Kidney epithelial cell (primary cell): ENCODE measurements around the gene DPP6. TPM values are rescaled to one million over a fixed set of nuclear protein-coding genes. Genes with fewer than 3 reads are reported as not detected.

Experiments used
- DNase-seq: peaks from one replicate; pipeline ENCODE4 v3.0.0-alpha.2; 2010; ENCODE audit warnings: low read depth
- H3K27me3 ChIP-seq: 2 replicates; pipeline ENCODE4 v1.6.0; 2011; ENCODE audit warnings: low read length; ENCODE audit not compliant: control insufficient read depth, insufficient read depth
- H3K36me3 ChIP-seq: 2 replicates; pipeline ENCODE4 v1.5.1; 2011; ENCODE audit warnings: low read length; ENCODE audit not compliant: control insufficient read depth, insufficient read depth
- H3K4me3 ChIP-seq: 2 replicates; pipeline ENCODE4 v1.5.1; 2011; ENCODE audit warnings: low read depth, mild to moderate bottlenecking, control low read depth, low read length
- total RNA-seq: library from RNA; depleted of rRNA; stranded (reverse); fragments of >200 nt; gene quantifications from 2 replicates; pipeline ENCODE4 v1.2.3, GENCODE V29; 2015
- TF ChIP-seq, protein P1 (sequence below): IDR thresholded peaks from 2 replicates; pipeline ENCODE4 v1.5.1; 2011; ENCODE audit warnings: mild to moderate bottlenecking, moderate library complexity, low read length, control low read depth, inconsistent platforms; ENCODE audit not compliant: insufficient read depth, poor library complexity, severe bottlenecking

The DPP6 gene
- total RNA-seq, 1 donor from 2014 or later: 0.84 TPM

DNA sequence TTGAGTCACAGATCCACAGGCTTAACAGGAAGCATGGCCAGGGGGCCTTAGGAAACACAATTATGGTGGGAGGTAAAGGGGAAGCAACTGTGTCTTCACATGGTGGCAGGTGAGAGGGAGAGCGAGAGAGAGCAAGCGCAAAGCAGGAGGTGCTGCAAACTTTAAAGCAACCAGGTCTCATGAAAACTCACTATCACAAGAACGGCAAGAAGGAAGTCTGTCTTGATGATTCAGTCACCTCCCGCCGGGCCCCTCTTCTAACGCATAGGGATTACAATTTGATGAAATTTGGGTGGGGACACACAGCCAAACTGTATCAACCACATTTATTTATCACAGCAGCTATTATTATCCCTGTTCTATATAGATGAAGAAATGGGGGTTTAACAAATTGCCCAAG, 201.6 kb downstream of the DPP6 start:
- TF ChIP-seq, protein P1, sequence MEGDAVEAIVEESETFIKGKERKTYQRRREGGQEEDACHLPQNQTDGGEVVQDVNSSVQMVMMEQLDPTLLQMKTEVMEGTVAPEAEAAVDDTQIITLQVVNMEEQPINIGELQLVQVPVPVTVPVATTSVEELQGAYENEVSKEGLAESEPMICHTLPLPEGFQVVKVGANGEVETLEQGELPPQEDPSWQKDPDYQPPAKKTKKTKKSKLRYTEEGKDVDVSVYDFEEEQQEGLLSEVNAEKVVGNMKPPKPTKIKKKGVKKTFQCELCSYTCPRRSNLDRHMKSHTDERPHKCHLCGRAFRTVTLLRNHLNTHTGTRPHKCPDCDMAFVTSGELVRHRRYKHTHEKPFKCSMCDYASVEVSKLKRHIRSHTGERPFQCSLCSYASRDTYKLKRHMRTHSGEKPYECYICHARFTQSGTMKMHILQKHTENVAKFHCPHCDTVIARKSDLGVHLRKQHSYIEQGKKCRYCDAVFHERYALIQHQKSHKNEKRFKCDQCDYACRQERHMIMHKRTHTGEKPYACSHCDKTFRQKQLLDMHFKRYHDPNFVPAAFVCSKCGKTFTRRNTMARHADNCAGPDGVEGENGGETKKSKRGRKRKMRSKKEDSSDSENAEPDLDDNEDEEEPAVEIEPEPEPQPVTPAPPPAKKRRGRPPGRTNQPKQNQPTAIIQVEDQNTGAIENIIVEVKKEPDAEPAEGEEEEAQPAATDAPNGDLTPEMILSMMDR: no peak
- H3K4me3 ChIP-seq: no peak overlapping the region
- H3K27me3 ChIP-seq: no peaks in the 10 kb centered on the region
- no peaks in the 10 kb centered on the region for H3K36me3 ChIP-seq
- DNase-seq: no peak

DNA sequence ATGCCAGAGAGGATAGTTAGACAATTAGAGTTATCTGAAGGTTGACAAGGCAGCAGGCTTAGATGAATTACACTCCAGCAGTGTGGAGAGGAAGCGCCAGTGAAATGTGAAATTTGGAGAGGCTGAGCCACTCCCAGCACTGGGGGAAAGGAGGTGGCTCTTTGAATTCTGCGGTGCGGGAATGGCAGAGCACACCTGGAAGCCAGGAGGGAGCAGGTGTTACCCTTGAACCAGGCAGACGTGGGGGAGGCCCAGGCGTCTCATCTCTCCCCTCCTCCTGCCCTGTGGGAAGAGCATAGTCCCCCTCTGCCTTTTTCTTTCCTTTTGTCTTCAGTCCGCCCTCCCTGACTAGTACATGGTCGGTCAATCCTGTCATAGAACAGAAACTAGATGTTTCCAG, 203.1 kb downstream of the DPP6 start:
- H3K27me3 ChIP-seq: no peaks in the 10 kb centered on the region
- TF ChIP-seq, protein P1: no peak

GRCh38 chr7:154256150-154256549, 204.0 kb downstream of the DPP6 start:
- Histone ChIP-seq H3K36me3 (no peaks in the 10 kb centered on the region), H3K27me3 (no peaks in the 10 kb centered on the region), H3K4me3 (no peak overlapping the region)
- TF ChIP-seq, protein P1: no peak
- no peak for DNase-seq

More for the DNA sequence above, 203.1 kb downstream of the DPP6 start:
- Histone ChIP-seq H3K36me3 (no peaks in the 10 kb centered on the region), H3K4me3 (no peak overlapping the region)
- no peak for DNase-seq

DNA sequence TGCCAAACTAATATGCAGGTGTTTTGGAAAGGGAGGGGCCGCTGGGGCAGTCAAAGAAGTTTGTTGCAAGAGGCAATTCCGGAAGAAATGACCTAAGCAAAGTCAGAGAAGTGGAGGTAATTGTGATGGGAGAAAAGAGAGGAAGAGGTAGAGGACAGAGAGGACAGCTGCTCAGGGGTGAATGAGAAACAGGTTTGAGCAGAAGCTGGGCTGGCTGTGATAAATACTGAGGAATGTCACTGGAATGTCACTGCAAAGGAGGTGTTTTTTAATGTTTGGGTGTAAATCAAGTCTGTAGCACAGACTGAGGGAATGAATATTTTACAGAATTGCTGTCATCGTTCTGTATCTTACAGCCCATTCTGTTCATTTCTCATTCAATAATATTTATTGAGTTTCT, 207.2 kb downstream of the DPP6 start:
- Histone ChIP-seq H3K4me3 (no peak overlapping the region), H3K36me3 (no peaks in the 10 kb centered on the region), H3K27me3 (no peaks in the 10 kb centered on the region)
- no peak for DNase-seq
- TF ChIP-seq, protein P1: no peak

DNA sequence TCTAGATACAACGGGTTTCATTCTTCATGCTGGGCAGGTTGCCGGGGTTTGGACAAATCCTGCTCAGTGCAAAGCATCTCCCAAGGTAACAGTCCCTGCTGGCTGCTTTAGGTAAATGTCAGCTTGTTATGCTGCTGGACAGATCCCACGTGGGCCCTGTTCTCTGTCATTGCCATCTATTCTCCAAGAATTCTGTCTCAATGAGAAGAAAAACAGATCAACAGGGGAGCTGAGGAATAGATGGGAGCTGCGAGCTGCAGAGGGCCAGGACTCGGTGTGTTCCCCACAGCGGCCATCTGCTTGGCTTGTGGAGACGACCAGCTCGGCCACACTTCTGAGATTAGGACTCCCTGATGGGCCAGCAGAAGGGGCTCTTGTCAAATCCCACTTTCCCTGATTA, 235.2 kb downstream of the DPP6 start:
- Histone ChIP-seq H3K36me3 (no peaks in the 10 kb centered on the region), H3K4me3 (no peak overlapping the region), H3K27me3 (no peaks in the 10 kb centered on the region)
- TF ChIP-seq, protein P1: no peak
- DNase-seq: no peak

GRCh38 chr7:154289119-154289518, 236.9 kb downstream of the DPP6 start:
- no peaks in the 10 kb centered on the region for H3K36me3 ChIP-seq
- no peak overlapping the region for H3K4me3 ChIP-seq
- H3K27me3 ChIP-seq: no peaks in the 10 kb centered on the region
- TF ChIP-seq, protein P1: no peak
- no peak for DNase-seq
